ENCODE results near the gene CRYGB.

DNA sequence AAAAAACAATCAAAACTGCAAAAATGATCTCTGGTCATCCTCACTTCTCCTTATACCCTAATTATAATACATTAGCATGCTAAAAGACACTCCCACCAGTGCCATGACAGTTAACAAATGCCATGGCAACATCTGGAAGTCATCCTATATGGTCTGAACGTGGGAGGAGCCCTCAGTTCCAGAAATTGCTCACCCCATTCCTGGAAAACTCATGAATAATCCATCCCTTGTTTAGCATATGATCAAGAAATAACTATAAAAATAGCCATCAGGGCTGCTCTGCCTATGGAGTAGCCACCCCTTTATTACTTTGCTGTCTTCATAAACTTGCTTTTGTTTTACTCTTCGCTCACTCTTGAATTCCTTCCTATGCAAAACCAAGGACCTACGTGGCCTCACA, 49.6 kb upstream of the CRYGB start:
- TF ChIP-seq, protein P1, sequence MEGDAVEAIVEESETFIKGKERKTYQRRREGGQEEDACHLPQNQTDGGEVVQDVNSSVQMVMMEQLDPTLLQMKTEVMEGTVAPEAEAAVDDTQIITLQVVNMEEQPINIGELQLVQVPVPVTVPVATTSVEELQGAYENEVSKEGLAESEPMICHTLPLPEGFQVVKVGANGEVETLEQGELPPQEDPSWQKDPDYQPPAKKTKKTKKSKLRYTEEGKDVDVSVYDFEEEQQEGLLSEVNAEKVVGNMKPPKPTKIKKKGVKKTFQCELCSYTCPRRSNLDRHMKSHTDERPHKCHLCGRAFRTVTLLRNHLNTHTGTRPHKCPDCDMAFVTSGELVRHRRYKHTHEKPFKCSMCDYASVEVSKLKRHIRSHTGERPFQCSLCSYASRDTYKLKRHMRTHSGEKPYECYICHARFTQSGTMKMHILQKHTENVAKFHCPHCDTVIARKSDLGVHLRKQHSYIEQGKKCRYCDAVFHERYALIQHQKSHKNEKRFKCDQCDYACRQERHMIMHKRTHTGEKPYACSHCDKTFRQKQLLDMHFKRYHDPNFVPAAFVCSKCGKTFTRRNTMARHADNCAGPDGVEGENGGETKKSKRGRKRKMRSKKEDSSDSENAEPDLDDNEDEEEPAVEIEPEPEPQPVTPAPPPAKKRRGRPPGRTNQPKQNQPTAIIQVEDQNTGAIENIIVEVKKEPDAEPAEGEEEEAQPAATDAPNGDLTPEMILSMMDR (IDR thresholded peaks at IDR 0.05), result no peak
- no peak for TF ChIP-seq POLR2A (IDR thresholded peaks at IDR 0.05)
- TF ChIP-seq POLR2AphosphoS5 (IDR thresholded peaks at IDR 0.05), result no peak
